ENCODE data around the gene PNLIP.
A peak's percentile ranks its signal among the peaks of the same experiment; 100 is the strongest.

Gene PNLIP

GRCh38 chr10:116574797-116575196, 29.1 kb downstream of the PNLIP start:
- no peak for DNase-seq (ENCODE audit: low spot score)

DNA sequence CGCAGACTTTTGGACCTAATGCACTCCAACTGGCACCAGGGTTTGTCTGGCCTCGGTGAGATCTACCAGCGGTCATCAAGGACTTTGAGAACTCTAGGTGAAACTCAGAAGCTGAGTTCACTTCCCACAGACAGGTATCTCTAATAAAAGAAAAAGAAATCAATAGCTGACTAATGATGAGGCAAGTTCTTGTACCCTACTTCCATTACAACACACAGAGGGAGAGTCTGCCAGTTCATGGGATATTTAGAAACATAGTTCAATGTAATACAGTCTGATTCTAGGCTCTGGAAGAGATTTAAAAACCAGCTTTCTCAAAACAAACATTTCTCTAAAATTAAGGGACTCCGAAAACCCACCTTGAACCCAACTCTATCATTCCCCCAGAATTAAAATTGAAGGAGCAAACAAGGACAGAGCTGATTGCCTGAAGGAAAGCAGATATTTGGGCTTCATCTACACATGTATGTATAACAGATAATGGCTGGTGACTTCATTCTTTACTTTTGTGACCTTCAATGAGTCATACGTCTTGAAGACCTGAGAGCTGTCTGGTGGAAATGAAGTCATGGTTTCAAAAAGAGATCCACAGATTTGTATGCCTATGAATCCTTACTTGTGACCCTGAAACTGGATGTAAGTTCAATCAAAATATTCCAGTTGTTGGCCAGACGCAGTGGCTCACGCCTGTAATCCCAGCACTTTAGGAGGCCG, 42.3 kb downstream of the PNLIP start:
- DNase-seq (ENCODE audit: low spot score) = no peak

- no peak for DNase-seq (ENCODE audit: low spot score)
These were observed 43.3 kb downstream of the PNLIP start for GRCh38 chr10:116588995-116589394.

DNA sequence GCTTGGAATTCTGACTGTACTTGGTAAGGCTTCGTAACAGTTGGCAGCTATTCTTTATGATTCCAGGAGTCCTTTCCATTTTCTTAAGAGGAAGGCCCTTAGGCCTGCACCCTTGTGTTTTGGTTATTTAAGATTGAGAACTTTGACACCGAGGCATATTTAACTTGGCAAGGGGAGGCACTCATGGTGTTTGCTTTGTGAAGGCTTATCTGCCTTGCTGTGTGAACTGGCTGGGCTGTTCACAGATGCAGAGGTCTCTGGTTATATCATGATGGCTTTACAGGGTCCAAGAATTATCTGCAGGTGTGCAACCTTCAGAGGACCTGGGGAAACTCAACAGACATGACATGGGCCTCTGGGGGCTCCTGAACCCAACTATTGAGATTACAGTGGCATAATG, 44.2 kb downstream of the PNLIP start:
- DNase-seq (ENCODE audit: low spot score) = peak; percentile 5

DNA sequence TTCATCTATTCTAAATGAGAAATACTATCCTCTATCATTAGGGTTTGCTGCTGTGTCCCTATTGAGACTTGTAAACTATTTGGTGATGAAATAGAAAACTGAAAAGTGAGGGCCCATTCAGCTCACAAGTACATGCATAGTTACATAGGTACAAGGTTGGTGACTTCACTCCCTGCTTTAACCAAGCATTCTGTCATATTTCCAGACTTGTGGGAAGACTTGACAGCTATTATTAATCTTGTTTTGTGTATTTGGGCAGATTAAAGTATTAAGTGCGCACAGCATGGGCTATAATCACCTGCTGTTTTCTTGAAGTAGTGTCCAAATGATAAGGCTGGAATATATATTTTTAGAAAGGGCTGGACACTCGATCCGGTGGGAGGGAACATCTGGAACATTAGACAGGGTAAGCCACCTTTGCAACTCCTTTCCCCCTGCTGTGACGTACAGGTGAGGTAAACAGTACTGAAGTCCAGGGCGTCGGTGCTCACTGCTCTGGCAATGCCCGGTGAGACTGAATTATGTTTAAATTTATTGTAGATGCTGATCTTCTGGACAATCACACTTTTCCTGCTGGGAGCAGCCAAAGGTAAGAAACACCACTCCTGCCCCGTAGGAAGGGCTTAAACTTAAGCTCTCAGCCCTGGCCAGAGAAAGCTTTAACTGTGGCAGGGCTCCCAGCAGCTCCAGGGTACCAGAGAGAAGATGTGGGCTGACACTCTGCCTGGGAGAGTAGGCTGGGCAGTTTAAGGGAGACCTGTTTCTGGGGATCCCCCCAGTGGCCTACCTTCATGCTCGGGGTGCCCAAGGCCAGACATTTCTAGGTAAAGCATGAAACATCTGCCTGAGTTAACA, 45.1 kb downstream of the PNLIP start, which contains the start of gene PNLIPRP1:
Gene PNLIPRP1 (plus strand): TSS at position 370 of the 855 bp plus-strand sequence. CDS start 171 bp downstream, at position 541.
- DNase-seq (ENCODE audit: low spot score) = no peak

DNA sequence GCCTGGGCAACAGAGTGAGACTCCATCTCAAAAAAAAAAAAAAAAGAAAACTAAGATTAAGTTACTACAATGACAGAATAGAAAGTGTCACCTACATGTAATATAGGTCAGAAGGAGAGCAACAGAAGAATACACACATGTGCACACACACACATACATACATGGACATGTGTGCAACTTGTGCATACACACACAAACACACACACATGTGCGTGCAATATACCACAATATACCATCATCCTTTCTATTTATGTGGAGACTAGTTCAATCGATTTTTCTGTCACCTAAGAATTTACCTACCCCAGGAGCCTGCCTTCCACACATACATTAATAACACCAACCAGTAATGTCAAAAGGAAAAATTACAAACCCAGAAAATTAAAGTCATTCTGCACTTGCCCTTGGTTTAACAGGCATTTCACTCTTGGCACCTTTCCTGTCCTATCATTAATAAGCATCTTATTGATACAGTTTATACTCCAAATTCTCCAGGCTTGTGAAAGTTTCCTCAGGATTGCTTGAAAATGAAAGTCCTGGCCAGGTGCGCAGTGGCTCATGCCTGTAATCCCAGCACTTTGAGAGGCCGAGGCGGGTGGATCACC, 47.5 kb downstream of the PNLIP start:
- DNase-seq (ENCODE audit: low spot score) = no peak

- DNase-seq (ENCODE audit: low spot score) = no peak
These were observed 48.8 kb downstream of the PNLIP start for GRCh38 chr10:116594525-116595035.

- DNase-seq (ENCODE audit: low spot score) = no peak
These were observed 50.3 kb downstream of the PNLIP start for GRCh38 chr10:116596062-116596461.

DNA sequence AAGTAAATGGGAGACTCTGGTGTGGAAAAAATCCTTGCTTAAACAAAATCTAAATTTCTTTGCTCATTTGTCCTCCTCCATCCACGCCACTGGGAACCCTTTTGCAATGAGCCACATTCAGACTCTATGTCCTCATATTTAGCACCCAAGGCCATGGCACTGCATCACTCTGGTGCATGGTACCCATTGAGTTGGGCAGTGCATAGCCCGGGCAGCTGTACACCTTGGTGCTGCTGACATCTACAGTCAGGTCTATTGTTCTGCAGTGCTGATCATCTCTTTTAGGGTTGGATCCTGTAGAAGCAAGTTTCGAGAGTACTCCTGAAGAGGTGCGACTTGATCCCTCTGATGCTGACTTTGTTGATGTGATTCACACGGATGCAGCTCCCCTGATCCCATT, 51.8 kb downstream of the PNLIP start:
- DNase-seq (ENCODE audit: low spot score) = no peak

GRCh38 chr10:116598329-116598728, 52.6 kb downstream of the PNLIP start:
- DNase-seq (ENCODE audit: low spot score) = no peak

GRCh38 chr10:116599991-116600390, 54.3 kb downstream of the PNLIP start:
- no peak for DNase-seq (ENCODE audit: low spot score)

- DNase-seq (ENCODE audit: low spot score) = no peak
These were observed 57.1 kb downstream of the PNLIP start for GRCh38 chr10:116602648-116603400.

DNA sequence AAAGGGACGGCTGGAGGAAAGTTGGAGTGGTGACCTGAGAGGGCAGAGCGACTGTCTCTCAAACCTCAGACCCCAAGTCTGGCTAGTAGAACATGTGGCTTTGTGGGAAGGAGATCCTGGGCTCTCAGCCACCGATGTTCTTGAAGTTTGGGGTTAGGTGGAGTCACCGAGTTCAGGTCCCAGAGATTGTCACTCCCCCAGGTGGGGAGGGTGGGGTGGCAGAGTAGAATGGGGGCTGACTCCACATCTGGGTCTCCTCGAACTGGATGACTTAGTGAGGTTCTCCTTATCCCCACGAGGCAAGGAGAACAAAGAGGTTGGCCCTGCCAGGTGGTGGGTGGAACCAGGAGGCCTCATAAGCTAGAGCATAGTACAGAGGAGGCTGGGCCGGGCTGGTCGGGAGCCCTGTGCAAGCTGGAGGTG, 60.3 kb downstream of the PNLIP start:
- no peak for DNase-seq (ENCODE audit: low spot score)

DNA sequence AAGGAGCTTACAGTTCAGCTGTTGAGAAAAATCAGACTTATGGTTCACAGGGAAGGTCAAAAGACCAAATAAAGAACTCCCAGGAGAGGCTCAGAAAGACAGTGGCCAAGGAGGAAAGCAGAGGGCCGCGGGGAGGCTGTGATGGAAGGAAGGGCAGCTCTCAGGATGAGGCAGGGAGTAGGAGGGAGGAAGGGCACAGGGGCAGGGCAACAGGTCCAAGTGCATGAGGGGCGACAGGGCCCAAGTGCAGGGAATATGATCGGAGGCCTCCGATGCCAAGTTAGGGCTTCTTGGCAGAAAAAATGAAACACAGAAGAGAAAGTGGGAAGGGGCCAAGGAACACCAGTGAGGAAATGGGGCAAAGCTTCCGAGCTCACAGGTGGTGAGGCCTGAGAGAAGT, 61.6 kb downstream of the PNLIP start:
- no peak for DNase-seq (ENCODE audit: low spot score)

DNA sequence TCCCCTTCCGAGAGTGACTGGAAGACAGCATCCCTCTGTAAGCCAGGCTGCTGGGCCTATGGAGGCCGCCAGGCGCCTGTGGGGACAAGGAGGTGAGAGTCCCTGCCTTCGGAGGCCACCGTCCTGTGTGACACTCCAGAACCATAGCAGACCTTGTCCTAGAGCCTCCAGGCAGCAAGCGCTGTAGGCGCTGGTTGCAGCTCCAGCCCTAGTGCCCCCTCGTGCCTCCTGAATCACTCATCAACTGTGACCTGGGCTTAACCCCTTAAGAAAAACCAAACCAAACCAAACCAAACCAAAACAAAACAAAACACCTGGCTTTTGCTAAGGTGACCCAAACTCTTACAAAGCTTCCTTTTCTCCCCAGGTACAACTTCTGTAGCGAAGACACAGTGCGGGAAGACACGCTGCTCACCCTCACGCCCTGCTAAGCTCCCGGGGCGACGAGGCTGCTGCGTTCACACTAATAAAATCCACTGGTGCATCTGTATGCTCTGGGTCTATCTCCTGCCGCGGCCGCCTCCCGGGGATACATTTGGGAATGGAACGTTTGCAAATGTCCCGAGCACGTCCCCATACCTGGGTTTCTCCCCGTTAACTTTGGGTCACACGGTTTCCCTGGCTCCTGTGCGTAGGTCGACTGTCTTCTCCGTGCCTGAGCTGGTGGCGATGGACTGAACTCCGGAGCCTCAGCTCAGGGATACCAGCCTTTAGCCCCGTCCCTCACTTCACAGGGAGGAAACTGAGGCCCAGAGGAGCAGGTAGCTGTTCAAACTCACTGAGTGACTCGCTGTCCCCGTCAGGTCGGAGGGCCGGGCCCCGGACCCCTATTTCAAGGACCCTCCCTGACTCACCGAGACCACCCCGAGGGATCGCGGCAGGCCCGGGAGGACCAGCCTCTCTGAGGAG, 63.2 kb downstream of the PNLIP start:
- DNase-seq (ENCODE audit: low spot score) = no peak

DNA sequence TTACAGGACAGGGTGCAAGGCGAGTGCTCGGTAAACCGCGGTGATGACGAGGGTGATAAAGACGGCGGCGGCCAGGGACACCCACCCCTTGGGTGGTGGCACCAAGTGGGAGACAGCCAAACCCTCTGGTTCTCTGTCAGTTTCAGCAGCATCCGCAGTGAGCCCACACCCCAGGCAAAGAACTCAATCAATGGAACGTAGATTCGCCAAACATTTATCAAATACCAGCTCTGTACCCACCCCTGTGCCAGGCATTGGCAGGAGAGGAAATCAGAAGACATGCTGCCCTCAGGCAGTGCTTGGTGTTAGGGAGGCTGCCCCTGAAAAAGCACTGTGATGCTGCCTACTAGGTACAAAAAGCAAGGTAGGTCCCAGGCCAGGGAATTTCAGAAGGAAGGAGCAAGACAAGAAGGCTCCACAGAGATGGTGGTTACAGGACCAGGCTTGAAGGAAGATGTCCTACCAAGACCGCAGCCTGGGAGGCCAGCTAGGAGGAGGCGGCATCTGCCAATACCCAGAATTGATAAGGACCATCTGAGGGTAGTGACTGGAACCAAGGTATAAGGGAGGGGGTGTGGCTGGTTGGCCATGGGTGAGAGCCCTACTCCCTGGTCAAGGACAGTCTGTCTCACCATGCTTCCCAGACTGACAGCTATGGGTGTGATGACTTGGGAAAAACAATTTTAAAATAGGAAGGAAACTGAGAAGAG, 64.9 kb downstream of the PNLIP start:
- DNase-seq (ENCODE audit: low spot score) = no peak

GRCh38 chr10:116611153-116611545, 65.4 kb downstream of the PNLIP start:
- DNase-seq (ENCODE audit: low spot score) = no peak

DNA sequence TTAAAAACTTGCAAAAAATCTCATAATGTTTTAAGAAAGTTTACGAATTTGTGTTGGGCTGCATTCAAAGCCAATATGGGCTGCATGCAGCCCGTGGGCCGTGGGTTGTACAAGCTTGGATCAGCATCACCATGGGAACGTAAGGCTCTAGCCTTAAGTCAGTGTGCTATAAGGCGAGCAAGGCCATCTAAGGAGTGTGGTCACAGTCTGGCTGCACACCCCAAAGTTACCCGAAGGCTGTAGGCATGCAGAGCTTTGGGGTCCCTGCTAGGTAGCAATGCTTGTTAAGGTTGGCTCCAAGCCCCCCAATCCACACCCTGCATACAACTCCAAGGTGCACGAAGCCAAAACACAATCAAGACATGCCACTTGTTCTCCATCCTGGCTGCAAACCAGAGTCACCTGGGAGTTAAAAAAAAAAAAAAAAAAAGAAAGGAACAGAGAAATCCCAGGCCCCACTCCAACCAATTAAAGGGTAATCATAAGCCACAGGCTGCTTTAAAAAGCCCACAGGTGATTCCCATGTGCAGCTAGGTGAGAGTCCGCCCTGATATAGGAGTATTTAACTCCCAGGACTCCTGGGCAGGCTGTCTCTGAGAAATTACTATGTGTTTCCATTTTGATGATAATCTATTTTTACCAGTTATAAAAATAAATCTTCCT, 66.5 kb downstream of the PNLIP start:
- no peak for DNase-seq (ENCODE audit: low spot score)

DNA sequence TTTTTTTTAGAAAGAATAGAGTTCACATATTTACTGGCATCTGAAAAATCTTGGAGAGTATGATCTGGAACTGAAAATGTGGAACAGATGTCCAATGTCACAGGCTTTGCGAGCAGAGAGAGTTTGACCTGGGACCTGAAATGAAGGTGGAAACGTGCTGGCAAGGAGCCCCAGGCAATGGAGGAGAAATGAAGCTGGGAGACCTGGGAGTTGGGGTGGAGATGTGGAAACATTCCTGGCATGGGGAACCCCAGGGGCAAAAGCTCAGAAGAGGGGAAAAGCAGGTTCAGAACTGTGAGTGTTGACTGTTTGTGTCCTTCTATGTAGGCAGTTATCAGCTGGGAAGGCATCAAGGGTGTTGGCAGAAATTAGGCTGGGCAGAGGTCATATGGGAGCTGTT, 67.7 kb downstream of the PNLIP start:
- DNase-seq (ENCODE audit: low spot score) = no peak

DNA sequence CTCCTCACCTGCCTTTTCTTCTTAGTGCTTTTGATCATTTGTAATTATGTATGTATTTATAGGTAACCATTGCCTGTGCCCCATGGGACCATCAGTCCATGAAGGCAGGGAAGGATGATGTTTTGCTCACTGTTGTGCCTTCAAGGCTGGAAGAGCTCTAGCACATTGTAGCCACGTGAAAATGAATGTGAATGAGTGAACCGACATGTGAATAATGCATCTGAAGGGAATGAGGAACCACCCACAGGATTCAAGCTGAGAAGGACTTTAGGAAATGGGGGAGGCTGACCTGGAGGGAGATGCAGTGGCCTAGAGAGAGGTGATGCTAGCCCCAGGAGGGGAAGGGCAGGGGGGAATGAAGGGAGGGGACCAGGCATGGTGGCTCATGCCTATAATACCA, 69.1 kb downstream of the PNLIP start:
- no peak for DNase-seq (ENCODE audit: low spot score)
